Measurements from ENCODE around the gene SLC16A4. TPM values are rescaled to one million over a fixed set of nuclear protein-coding genes. Genes with fewer than 3 reads are reported as not detected.
"Not testable (repeated sequence)": the region's sequence is repeated elsewhere in the genome, so short reads cannot be mapped to it uniquely, and the experiment has no call there.

Gene SLC16A4
- total RNA-seq: 16.5 to 23.9 TPM (median 17.0 TPM) in 3 replicates
- long read RNA-seq, transcript SLC16A4-201 (9 exons, 2,632 nt): major isoform, 11 of 31 reads
- long read RNA-seq, transcript SLC16A4-210 (8 exons, 2,496 nt): minor isoform, 10 of 31 reads
- long read RNA-seq, partial matches to known transcripts: 2 of 31 reads
- long read RNA-seq, other reads (novel, unspliced or antisense): 6 of 31 reads

DNA sequence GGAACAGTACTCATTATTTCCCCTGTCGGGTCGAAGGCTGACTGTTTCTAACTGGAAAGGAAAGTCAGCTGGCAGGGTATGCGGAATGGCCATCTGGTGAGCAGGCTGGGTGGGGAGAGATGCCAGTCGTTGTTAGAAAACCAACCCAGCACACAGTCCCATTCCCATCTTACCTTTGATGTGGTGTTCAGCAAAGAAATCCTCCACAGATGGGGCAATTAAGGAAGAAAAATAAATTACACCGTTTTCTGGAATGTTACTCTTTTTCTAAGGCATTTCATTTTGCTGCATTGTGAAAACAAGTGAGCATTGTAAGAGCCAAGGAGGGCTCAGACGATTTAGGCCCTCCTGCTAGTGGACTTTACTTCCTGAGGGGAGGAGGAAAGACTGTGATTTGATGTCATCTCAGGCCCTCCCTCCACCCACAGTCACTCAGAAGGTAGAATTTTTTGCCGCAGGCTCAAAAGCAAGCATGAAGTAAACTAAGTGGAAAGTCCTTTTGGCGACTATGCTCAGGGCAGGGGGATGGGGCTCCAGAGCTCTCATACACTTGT is at the start of gene SLC16A4:
TSS of gene SLC16A4 (minus strand) at position 335 of the 554 bp plus-strand sequence. CDS start 1,703 bp downstream, outside the sequence.
- H3K4me3 Mint-ChIP-seq (ENCODE audit: unreplicated experiment): peak within 1 kb of the TSS; percentile 69
- no peaks in the 10 kb centered on the region for H3K27me3 Mint-ChIP-seq (ENCODE audit: low read depth)
- no peaks in the 10 kb centered on the region for H3K9me3 Mint-ChIP-seq (ENCODE audit: low read depth)
- peak within 1 kb of the TSS; percentile 93 for H3K27ac Mint-ChIP-seq (ENCODE audit: unreplicated experiment)
- H3K36me3 Mint-ChIP-seq (ENCODE audit: low read depth): peaks cover 9% of the 10 kb centered on the region
- TF ChIP-seq, protein P1, sequence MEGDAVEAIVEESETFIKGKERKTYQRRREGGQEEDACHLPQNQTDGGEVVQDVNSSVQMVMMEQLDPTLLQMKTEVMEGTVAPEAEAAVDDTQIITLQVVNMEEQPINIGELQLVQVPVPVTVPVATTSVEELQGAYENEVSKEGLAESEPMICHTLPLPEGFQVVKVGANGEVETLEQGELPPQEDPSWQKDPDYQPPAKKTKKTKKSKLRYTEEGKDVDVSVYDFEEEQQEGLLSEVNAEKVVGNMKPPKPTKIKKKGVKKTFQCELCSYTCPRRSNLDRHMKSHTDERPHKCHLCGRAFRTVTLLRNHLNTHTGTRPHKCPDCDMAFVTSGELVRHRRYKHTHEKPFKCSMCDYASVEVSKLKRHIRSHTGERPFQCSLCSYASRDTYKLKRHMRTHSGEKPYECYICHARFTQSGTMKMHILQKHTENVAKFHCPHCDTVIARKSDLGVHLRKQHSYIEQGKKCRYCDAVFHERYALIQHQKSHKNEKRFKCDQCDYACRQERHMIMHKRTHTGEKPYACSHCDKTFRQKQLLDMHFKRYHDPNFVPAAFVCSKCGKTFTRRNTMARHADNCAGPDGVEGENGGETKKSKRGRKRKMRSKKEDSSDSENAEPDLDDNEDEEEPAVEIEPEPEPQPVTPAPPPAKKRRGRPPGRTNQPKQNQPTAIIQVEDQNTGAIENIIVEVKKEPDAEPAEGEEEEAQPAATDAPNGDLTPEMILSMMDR (IDR thresholded peaks at IDR 0.05): no peak
- DNase-seq (ENCODE audit: low spot score): no peak
- H3K4me1 Mint-ChIP-seq (ENCODE audit: low read depth): peaks cover 45% of the 10 kb centered on the region

DNA sequence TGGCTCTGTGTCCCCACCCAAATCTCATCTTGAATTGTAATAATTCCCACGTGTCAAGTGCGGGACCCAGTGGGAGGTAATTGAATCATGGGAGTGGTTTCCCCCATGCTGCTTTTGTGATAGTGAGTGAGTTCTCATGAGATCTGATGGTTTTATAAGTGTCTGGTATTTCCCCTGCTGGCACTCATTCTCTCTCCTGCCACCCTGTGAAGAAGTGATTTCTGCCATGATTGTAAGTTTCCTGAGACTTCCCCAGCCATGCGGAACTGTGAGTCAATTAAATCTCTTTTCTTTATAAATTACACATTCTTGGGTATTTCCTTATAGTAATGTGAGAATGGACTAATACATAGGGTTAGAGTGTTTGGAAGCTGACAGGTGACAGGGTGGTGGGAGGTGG is 49.0 kb upstream of the SLC16A4 start:
- not testable (repeated sequence) for H3K4me1 Mint-ChIP-seq (ENCODE audit: low read depth); H3K36me3 Mint-ChIP-seq (ENCODE audit: low read depth); H3K4me3 Mint-ChIP-seq (ENCODE audit: unreplicated experiment); H3K27ac Mint-ChIP-seq (ENCODE audit: unreplicated experiment); H3K9me3 Mint-ChIP-seq (ENCODE audit: low read depth); DNase-seq (ENCODE audit: low spot score)
- H3K27me3 Mint-ChIP-seq (ENCODE audit: low read depth): peaks cover 12% of the 10 kb centered on the region

DNA sequence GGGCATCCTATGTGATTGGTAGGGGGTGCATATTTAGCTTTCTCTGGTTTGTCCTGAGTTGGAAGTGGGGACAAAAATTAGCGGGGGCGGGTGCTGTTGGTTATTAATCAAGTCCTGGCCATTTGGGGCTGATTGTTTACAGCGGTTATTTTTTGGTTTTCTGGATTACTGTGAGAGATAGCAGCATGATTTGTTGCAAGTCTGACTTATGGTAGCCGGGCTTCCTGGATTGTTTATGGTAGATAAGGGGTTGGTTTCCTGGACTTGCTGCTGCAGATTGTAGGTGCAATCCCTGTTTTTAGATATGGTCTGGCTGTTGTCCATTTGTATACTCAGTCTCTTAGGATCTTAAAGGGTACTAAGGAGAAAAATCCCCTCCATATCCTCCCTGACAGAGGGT is 48.1 kb upstream of the SLC16A4 start:
- no peaks in the 10 kb centered on the region for H3K9me3 Mint-ChIP-seq (ENCODE audit: low read depth)
- H3K4me1 Mint-ChIP-seq (ENCODE audit: low read depth): peaks cover 1% of the 10 kb centered on the region
- DNase-seq (ENCODE audit: low spot score): no peak
- TF ChIP-seq, protein P1 (IDR thresholded peaks at IDR 0.05): no peak
- no peak overlapping the region for H3K27ac Mint-ChIP-seq (ENCODE audit: unreplicated experiment)
- H3K4me3 Mint-ChIP-seq (ENCODE audit: unreplicated experiment): no peak overlapping the region
- H3K36me3 Mint-ChIP-seq (ENCODE audit: low read depth): no peaks in the 10 kb centered on the region
- H3K27me3 Mint-ChIP-seq (ENCODE audit: low read depth): peaks cover 8% of the 10 kb centered on the region

DNA sequence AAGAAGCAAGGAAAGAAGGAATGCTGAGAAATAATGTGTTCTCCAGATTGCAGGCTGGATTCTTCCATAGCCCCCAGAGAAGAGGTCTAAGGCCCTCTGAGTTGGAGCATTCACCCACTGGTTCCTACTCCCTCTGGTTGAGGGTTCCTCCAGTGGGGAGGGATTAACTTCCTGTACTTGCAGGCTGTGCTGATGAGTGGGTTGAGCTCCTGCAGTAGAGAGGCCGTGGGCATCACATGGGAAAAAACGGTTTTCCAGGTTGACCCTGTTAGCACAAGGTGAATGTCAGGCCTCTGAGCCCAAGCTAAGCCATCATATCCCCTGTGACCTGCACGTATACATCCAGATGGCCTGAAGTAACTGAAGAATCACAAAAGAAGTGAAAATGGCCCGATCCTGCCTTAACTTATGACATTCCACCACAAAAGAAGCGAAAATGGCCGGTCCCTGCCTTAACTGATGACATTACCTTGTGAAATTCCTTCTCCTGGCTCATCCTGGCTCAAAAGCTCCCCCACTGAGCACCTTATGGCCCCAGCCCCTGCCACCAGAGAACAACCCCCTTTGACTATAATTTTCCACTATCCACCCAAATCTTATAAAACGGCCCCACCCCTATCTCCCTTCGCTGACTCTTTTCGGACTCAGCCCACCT is 46.9 kb upstream of the SLC16A4 start:
- not testable (repeated sequence) for H3K9me3 Mint-ChIP-seq (ENCODE audit: low read depth); H3K27me3 Mint-ChIP-seq (ENCODE audit: low read depth); H3K4me1 Mint-ChIP-seq (ENCODE audit: low read depth); DNase-seq (ENCODE audit: low spot score); H3K27ac Mint-ChIP-seq (ENCODE audit: unreplicated experiment); H3K36me3 Mint-ChIP-seq (ENCODE audit: low read depth); H3K4me3 Mint-ChIP-seq (ENCODE audit: unreplicated experiment)

DNA sequence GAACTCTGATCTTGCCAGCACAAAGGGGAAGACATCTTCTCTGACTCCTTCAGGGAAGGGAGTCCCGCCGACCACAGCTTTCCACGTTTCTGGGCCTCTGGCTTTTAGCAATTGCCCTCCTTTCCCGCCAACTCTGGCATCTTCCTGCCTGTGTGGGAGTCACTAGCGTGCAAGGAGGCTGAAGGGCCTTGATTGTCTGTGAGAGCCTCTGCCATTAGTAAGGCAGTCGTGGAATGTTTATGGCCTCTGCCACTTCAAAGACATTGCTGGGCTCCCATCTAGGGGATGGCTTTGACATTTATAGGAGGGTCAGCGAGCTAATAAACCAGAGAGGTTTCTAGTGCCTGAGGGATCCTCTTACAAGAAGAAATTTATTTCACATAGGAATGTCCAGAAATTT is 45.8 kb upstream of the SLC16A4 start:
- no peak overlapping the region for H3K27ac Mint-ChIP-seq (ENCODE audit: unreplicated experiment)
- H3K9me3 Mint-ChIP-seq (ENCODE audit: low read depth): no peaks in the 10 kb centered on the region
- no peaks in the 10 kb centered on the region for H3K36me3 Mint-ChIP-seq (ENCODE audit: low read depth)
- H3K4me3 Mint-ChIP-seq (ENCODE audit: unreplicated experiment): no peak overlapping the region
- no peak for DNase-seq (ENCODE audit: low spot score)
- H3K27me3 Mint-ChIP-seq (ENCODE audit: low read depth): peaks cover 4% of the 10 kb centered on the region
- TF ChIP-seq, protein P1 (IDR thresholded peaks at IDR 0.05): no peak
- H3K4me1 Mint-ChIP-seq (ENCODE audit: low read depth): peaks cover 5% of the 10 kb centered on the region

DNA sequence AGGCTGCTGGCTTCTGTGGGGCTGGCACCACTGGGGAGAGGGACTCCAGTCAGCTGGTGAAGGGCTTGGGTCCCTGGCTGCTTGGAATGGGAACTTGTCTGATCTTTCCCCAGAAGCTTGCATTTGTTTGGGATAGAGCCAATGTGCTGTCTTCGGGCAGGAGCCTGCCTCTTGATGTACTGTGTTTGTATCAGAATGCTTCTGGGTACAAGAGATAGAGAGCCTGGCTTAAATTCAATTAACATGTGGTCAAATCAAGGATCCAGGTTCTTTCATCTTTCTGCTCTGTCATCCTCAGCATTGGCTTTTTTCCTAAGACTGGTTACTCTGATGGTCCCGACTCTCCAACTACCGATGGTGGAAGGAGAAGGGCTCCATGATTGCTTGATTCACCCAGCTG is 44.1 kb upstream of the SLC16A4 start:
- Mint-ChIP-seq H3K9me3 (ENCODE audit: low read depth) (no peaks in the 10 kb centered on the region), H3K4me3 (ENCODE audit: unreplicated experiment) (no peak overlapping the region), H3K27me3 (ENCODE audit: low read depth) (peaks cover 20% of the 10 kb centered on the region), H3K27ac (ENCODE audit: unreplicated experiment) (no peak overlapping the region), H3K36me3 (ENCODE audit: low read depth) (peaks cover 1% of the 10 kb centered on the region), H3K4me1 (ENCODE audit: low read depth) (peaks cover 5% of the 10 kb centered on the region)
- no peak for DNase-seq (ENCODE audit: low spot score)
- TF ChIP-seq, protein P1 (IDR thresholded peaks at IDR 0.05): no peak
